HK-2 (cell line): ENCODE data around the gene PRKD2.
A peak's percentile ranks its signal among the peaks of the same experiment; 100 is the strongest.
"Not testable (repeated sequence)": the region's sequence is repeated elsewhere in the genome, so short reads cannot be mapped to it uniquely, and the experiment has no call there.

Source experiments
- DNase-seq: peaks from one replicate; pipeline ENCODE4 v3.0.0-alpha.2; 2018; ENCODE audit not compliant: unreplicated experiment

PRKD2 gene

GRCh38 chr19:46717034-46717715 is at the start of gene PRKD2:
PRKD2 (minus strand) TSS chr19:46717114; CDS start chr19:46716370, 744 bp downstream.
- DNase-seq = peak; percentile 85

- DNase-seq = no peak
Measured at GRCh38 chr19:46764817-46765291, 47.9 kb upstream of the PRKD2 start.

- DNase-seq = no peak
Measured at GRCh38 chr19:46762245-46762890, 45.5 kb upstream of the PRKD2 start.

GRCh38 chr19:46761418-46761831 is 44.5 kb upstream of the PRKD2 start:
- no peak for DNase-seq

GRCh38 chr19:46760897-46761296 is 44.0 kb upstream of the PRKD2 start:
- not testable (repeated sequence) for DNase-seq

- DNase-seq = no peak
Measured at GRCh38 chr19:46760363-46760762, 43.4 kb upstream of the PRKD2 start.

GRCh38 chr19:46759817-46760333 is 43.0 kb upstream of the PRKD2 start:
- DNase-seq = no peak

GRCh38 chr19:46759206-46759605 is 42.3 kb upstream of the PRKD2 start:
- no peak for DNase-seq

GRCh38 chr19:46756544-46756888 is 39.6 kb upstream of the PRKD2 start:
- DNase-seq = no peak

- no peak for DNase-seq
Measured at GRCh38 chr19:46755853-46756543, 39.1 kb upstream of the PRKD2 start.

GRCh38 chr19:46755077-46755852 is 38.4 kb upstream of the PRKD2 start:
- no peak for DNase-seq

- no peak for DNase-seq
Measured at GRCh38 chr19:46753420-46754155, 36.7 kb upstream of the PRKD2 start.

- DNase-seq = peak; percentile 39
Measured at GRCh38 chr19:46748325-46749109, 31.6 kb upstream of the PRKD2 start.

- DNase-seq = peak; percentile 34
Measured at GRCh38 chr19:46746281-46747057, 29.6 kb upstream of the PRKD2 start, which contains the start of gene STRN4. STRN4 (minus strand) TSS chr19:46746450; CDS start chr19:46746430, 20 bp downstream.

GRCh38 chr19:46745521-46746280 is 28.8 kb upstream of the PRKD2 start, which contains the start of gene FKRP:
FKRP (plus strand) TSS chr19:46746057; CDS start chr19:46755451, 9,394 bp downstream.
- peak; percentile 39 for DNase-seq

GRCh38 chr19:46745030-46745429 is 28.1 kb upstream of the PRKD2 start:
- no peak for DNase-seq

GRCh38 chr19:46744005-46744691 is 27.2 kb upstream of the PRKD2 start:
- DNase-seq = no peak

- DNase-seq = no peak
Measured at GRCh38 chr19:46742926-46743480, 26.1 kb upstream of the PRKD2 start.
